ENCODE results near the gene PRR33. TPM values are rescaled to one million over a fixed set of nuclear protein-coding genes. Genes with fewer than 3 reads are reported as not detected.

Gene PRR33
- total and polyA plus RNA-seq, 4 experiments from 2014 or later, result 0.18 TPM; not detected in 3

GRCh38 chr11:1892116-1892515 is 421 bp upstream of the PRR33 start:
- Mint-ChIP-seq H3K9me3 (peaks cover 0 to 3% (median 0%) of the 10 kb centered on the region in 8 donors), H3K36me3 (peaks cover 4 to 13% of the 10 kb centered on the region in 2 donors), H3K4me1 (peaks cover 23 to 44% (median 32%) of the 10 kb centered on the region in 4 donors), H3K4me3 (peak overlapping the region in 2 of 8 donors; percentile 20 to 43), H3K27ac (peak overlapping the region in 4 of 7 donors; percentile 7 to 47 (median 28)), H3K27me3 (peaks cover 0 to 2% of the 10 kb centered on the region in 2 donors)
- Histone ChIP-seq H3K27me3 (ENCODE audit: insufficient read depth, low read length) (no peaks in the 10 kb centered on the region), H3K4me3 (ENCODE audit: low read length in 2 of 2) (no peak overlapping the region), H3K4me1 (ENCODE audit: insufficient read depth, low read length) (peaks cover 42% of the 10 kb centered on the region), H3K27ac (ENCODE audit: low read depth, low read length) (no peak overlapping the region), H3K36me3 (ENCODE audit: insufficient read depth, low read length) (peaks cover 7% of the 10 kb centered on the region), H3K9me3 (ENCODE audit: control insufficient read depth in 1 of 2, low read length in 2 of 2) (no peaks in the 10 kb centered on the region)
- DNase-seq, result no peak
- ChIA-PET CTCF (ENCODE audit: partially characterized antibody) (interaction anchor here (2.3 kb wide), 1 partner anchor 25 kb away, joined by 7 read pairs; no protein-coding TSS in a partner anchor), POLR2A (ENCODE audit: partially characterized antibody) (interaction anchor here (1.8 to 5.7 kb wide), 4 partner anchors 10 to 40 kb away, joined by 6 to 116 read pairs (median 41); partner anchors contain the start of gene LSP1)
- intact Hi-C loops (cut with micrococcal nuclease), result no loop called here

- intact Hi-C loops (cut with micrococcal nuclease), result no loop called here
- H3K27ac Mint-ChIP-seq, result peak overlapping the region in 1 of 7 donors; percentile 74
- Histone ChIP-seq H3K27me3 (ENCODE audit: insufficient read depth, low read length) (no peaks in the 10 kb centered on the region), H3K9me3 (ENCODE audit: control insufficient read depth in 1 of 2, low read length in 2 of 2) (no peaks in the 10 kb centered on the region), H3K4me3 (ENCODE audit: low read length in 2 of 2) (no peak overlapping the region), H3K4me1 (ENCODE audit: insufficient read depth, low read length) (peaks cover 43% of the 10 kb centered on the region), H3K27ac (ENCODE audit: low read depth, low read length) (peak overlapping the region; percentile 17), H3K36me3 (ENCODE audit: insufficient read depth, low read length) (peaks cover 12% of the 10 kb centered on the region)
- ChIA-PET POLR2A (ENCODE audit: partially characterized antibody) (interaction anchor here (1.5 to 5.7 kb wide), 10 partner anchors 9 to 57 kb away, joined by 3 to 116 read pairs (median 8); partner anchors contain the start of genes LSP1 and TNNT3), CTCF (ENCODE audit: partially characterized antibody) (interaction anchor here (0.8 to 2.3 kb wide), 3 partner anchors 9 to 59 kb away, joined by 3 to 7 read pairs (median 3); no protein-coding TSS in a partner anchor)
- DNase-seq, result no peak
- peaks cover 4 to 13% of the 10 kb centered on the region in 2 donors for H3K36me3 Mint-ChIP-seq
- H3K9me3 Mint-ChIP-seq, result peaks cover 0 to 3% (median 0%) of the 10 kb centered on the region in 8 donors
- H3K4me1 Mint-ChIP-seq, result peaks cover 23 to 44% (median 32%) of the 10 kb centered on the region in 4 donors
- H3K4me3 Mint-ChIP-seq, result peak overlapping the region in 6 of 8 donors; percentile 29 to 74 (median 50)
- no peaks in the 10 kb centered on the region for H3K27me3 Mint-ChIP-seq
Measured at GRCh38 chr11:1890856-1891830, 552 bp downstream of the PRR33 start.

- Histone ChIP-seq H3K4me3 (ENCODE audit: low read length in 2 of 2) (no peak overlapping the region), H3K27ac (ENCODE audit: low read depth, low read length) (peak overlapping the region; percentile 53), H3K4me1 (ENCODE audit: insufficient read depth, low read length) (peaks cover 47% of the 10 kb centered on the region), H3K36me3 (ENCODE audit: insufficient read depth, low read length) (peaks cover 22% of the 10 kb centered on the region), H3K27me3 (ENCODE audit: insufficient read depth, low read length) (no peaks in the 10 kb centered on the region), H3K9me3 (ENCODE audit: control insufficient read depth in 1 of 2, low read length in 2 of 2) (no peaks in the 10 kb centered on the region)
- ChIA-PET POLR2A (ENCODE audit: partially characterized antibody) (interaction anchor here (1.3 to 5.7 kb wide), 12 partner anchors 8 to 262 kb away, joined by 3 to 116 read pairs (median 7); partner anchors contain the start of genes LSP1 and TNNT3), CTCF (ENCODE audit: partially characterized antibody) (interaction anchor here (1.0 to 2.3 kb wide), 3 partner anchors 27 to 58 kb away, joined by 3 to 7 read pairs (median 4); no protein-coding TSS in a partner anchor)
- Mint-ChIP-seq H3K4me3 (peak overlapping the region; percentile 17 to 74 (median 37)), H3K4me1 (peaks cover 23 to 44% (median 32%) of the 10 kb centered on the region in 4 donors), H3K36me3 (peaks cover 4 to 13% of the 10 kb centered on the region in 2 donors), H3K9me3 (peaks cover 0 to 3% (median 0%) of the 10 kb centered on the region in 8 donors), H3K27ac (peak overlapping the region in 4 of 7 donors; percentile 48 to 74 (median 60)), H3K27me3 (no peaks in the 10 kb centered on the region)
- intact Hi-C loops (cut with micrococcal nuclease), result loop anchor here (1.0 to 10.0 kb wide), 2 partner anchors 39 to 195 kb away; partner anchors contain the start of gene KRTAP5-6
- DNase-seq, result no peak
Measured at GRCh38 chr11:1889941-1890855, 1.5 kb downstream of the PRR33 start.

- Histone ChIP-seq H3K9me3 (ENCODE audit: control insufficient read depth in 1 of 2, low read length in 2 of 2) (no peaks in the 10 kb centered on the region), H3K27ac (ENCODE audit: low read depth, low read length) (peak overlapping the region; percentile 53), H3K36me3 (ENCODE audit: insufficient read depth, low read length) (peaks cover 30% of the 10 kb centered on the region), H3K27me3 (ENCODE audit: insufficient read depth, low read length) (no peaks in the 10 kb centered on the region), H3K4me3 (ENCODE audit: low read length in 2 of 2) (peak overlapping the region in 1 of 2 donors; percentile 39), H3K4me1 (ENCODE audit: insufficient read depth, low read length) (peaks cover 47% of the 10 kb centered on the region)
- ChIA-PET CTCF (ENCODE audit: partially characterized antibody) (interaction anchor here (1.7 kb wide), 1 partner anchor 33 kb away, joined by 4 read pairs; no protein-coding TSS in a partner anchor), POLR2A (ENCODE audit: partially characterized antibody) (interaction anchor here (0.6 to 5.7 kb wide), 12 partner anchors 8 to 262 kb away, joined by 3 to 116 read pairs (median 7); partner anchors contain the start of genes LSP1, MRPL23, TNNI2 and TNNT3)
- intact Hi-C loops (cut with micrococcal nuclease), result loop anchor here (1.0 to 10.0 kb wide), 2 partner anchors 38 to 195 kb away; partner anchors contain the start of gene KRTAP5-6
- DNase-seq, result peak; percentile 83 to 85 (median 84)
- Mint-ChIP-seq H3K36me3 (peaks cover 4 to 13% of the 10 kb centered on the region in 2 donors), H3K27me3 (no peaks in the 10 kb centered on the region), H3K4me3 (peak overlapping the region; percentile 14 to 84 (median 70)), H3K4me1 (peaks cover 23 to 44% (median 32%) of the 10 kb centered on the region in 4 donors), H3K27ac (peak overlapping the region; percentile 17 to 94 (median 88)), H3K9me3 (peaks cover 0 to 3% (median 0%) of the 10 kb centered on the region in 8 donors)
Measured at GRCh38 chr11:1889224-1889930, 2.3 kb downstream of the PRR33 start.

- Mint-ChIP-seq H3K4me1 (peaks cover 23 to 43% (median 32%) of the 10 kb centered on the region in 4 donors), H3K27me3 (no peaks in the 10 kb centered on the region), H3K36me3 (peaks cover 4 to 13% of the 10 kb centered on the region in 2 donors), H3K9me3 (peaks cover 0 to 3% (median 0%) of the 10 kb centered on the region in 8 donors), H3K4me3 (peak overlapping the region; percentile 14 to 84 (median 63)), H3K27ac (peak overlapping the region; percentile 57 to 94 (median 88))
- intact Hi-C loops (cut with micrococcal nuclease), result loop anchor here (1.0 to 10.0 kb wide), 2 partner anchors 38 to 194 kb away; partner anchors contain the start of gene KRTAP5-6
- Histone ChIP-seq H3K4me3 (ENCODE audit: low read length in 2 of 2) (no peak overlapping the region), H3K27ac (ENCODE audit: low read depth, low read length) (peak overlapping the region; percentile 53), H3K27me3 (ENCODE audit: insufficient read depth, low read length) (no peaks in the 10 kb centered on the region), H3K4me1 (ENCODE audit: insufficient read depth, low read length) (peaks cover 47% of the 10 kb centered on the region), H3K36me3 (ENCODE audit: insufficient read depth, low read length) (peaks cover 35% of the 10 kb centered on the region), H3K9me3 (ENCODE audit: control insufficient read depth in 1 of 2, low read length in 2 of 2) (no peaks in the 10 kb centered on the region)
- peak in 1 of 5 donors; percentile 20 for DNase-seq
- ChIA-PET CTCF (ENCODE audit: partially characterized antibody) (interaction anchor here (1.0 to 1.7 kb wide), 2 partner anchors 33 to 36 kb away, joined by 3 to 4 read pairs; partner anchors contain the start of gene LSP1), POLR2A (ENCODE audit: partially characterized antibody) (interaction anchor here (0.6 to 5.7 kb wide), 9 partner anchors 12 to 131 kb away, joined by 3 to 116 read pairs (median 11); partner anchors contain the start of genes LSP1, MRPL23 and TNNI2)
Measured at GRCh38 chr11:1888811-1889210, 2.9 kb downstream of the PRR33 start.

Measured in CD4-positive, alpha-beta memory T cell (primary cell).